HepG2 (cell line): ENCODE data around the gene PRKAR2A. TPM values are rescaled to one million over a fixed set of nuclear protein-coding genes. Genes with fewer than 3 reads are reported as not detected.

ENCODE experiments used
- ATAC-seq: fragments of 200-7000 bp; cut with Tn5 transposase; 3 replicates; pipeline ENCODE4 v1.9.1; 2020; ENCODE audit warnings: mild to moderate bottlenecking, moderate library complexity
- BruUV-seq: library from RNA; stranded (reverse); fragments of 400-500 nt; replicated peaks from 2 replicates; lab custom pipeline; 2021; lab: Mats Ljungman, UMichigan
- CTCF ChIA-PET: fragments of 300-600 bp; formaldehyde crosslinking; extraction: SDS; loops from one replicate; lab custom pipeline; 2021; ENCODE audit warnings: low total read pairs, inconsistent platforms, low intra/inter-chr PET ratio; lab: Yijun Ruan, JAX
- POLR2A ChIA-PET: fragments of 350-600 bp; sonication (Branson Sonifier 250); formaldehyde crosslinking; loops from one replicate; lab custom pipeline; 2020; ENCODE audit warnings: antibody characterized with exemption, inconsistent platforms; lab: Yijun Ruan, JAX
- DNase-seq: peaks from one replicate; pipeline ENCODE4 v3.0.0-alpha.2; 2015; ENCODE audit warnings: low spot score
- FAIRE-seq: peaks from 3 replicates; lab custom pipeline; 2011; peaks lifted over from hg19 to GRCh38; lab: Jason Lieb, UNC
- H2AFZ ChIP-seq: one replicate; pipeline ENCODE4 v1.6.1; 2011; ENCODE audit warnings: low read length, inconsistent platforms
- H3K27ac ChIP-seq: fragments of 300-600 bp; 3 replicates; pipeline ENCODE4 v1.8.0; 2011; ENCODE audit warnings: mixed run types, mild to moderate bottlenecking, mixed read lengths, low read length, inconsistent platforms; ENCODE audit not compliant: insufficient read depth; ENCODE audit errors: extremely low read length
- H3K27me3 ChIP-seq, 2 experiments: fragments of 200-600 bp in 1 of 2; 2 replicates in 1 of 2; 3 replicates in 1 of 2; pipeline versions ENCODE4 v1.6.0 to v1.8.0; 2011; ENCODE audit warnings: low read length in 2 of 2, mild to moderate bottlenecking in 2 of 2, moderate library complexity in 2 of 2, inconsistent platforms in 1 of 2; ENCODE audit not compliant: insufficient read depth in 2 of 2, control insufficient read depth in 1 of 2
- H3K36me3 ChIP-seq, 2 experiments: fragments of 200-600 bp in 1 of 2; replicated peaks in 1 of 2; 2 replicates in 1 of 2; 3 replicates in 1 of 2; pipeline versions ENCODE4 v1.5.1 to v1.8.0; 2011; ENCODE audit warnings: low read length in 2 of 2, inconsistent platforms in 1 of 2; ENCODE audit not compliant: insufficient read depth in 2 of 2, control insufficient read depth in 1 of 2
- H3K4me1 ChIP-seq: 2 replicates; pipeline ENCODE4 v1.5.1; 2012; ENCODE audit warnings: low read length, inconsistent platforms; ENCODE audit not compliant: insufficient read depth
- H3K4me2 ChIP-seq: 2 replicates; pipeline ENCODE4 v1.6.0; 2011; ENCODE audit warnings: low read depth, low read length, inconsistent platforms
- H3K4me3 ChIP-seq, 3 experiments: fragments of 200-600 bp in 1 of 3; sonication (generic), shearing (Covaris generic) in 1 of 3; replicated peaks in 1 of 3; 2 replicates each; pipeline ENCODE4 v1.5.1; 2011 to 2016; ENCODE audit warnings: low read length in 3 of 3, inconsistent platforms in 2 of 3, low read depth in 2 of 3, mild to moderate bottlenecking in 2 of 3, control low read depth in 1 of 3, mixed read lengths in 1 of 3; ENCODE audit not compliant: insufficient read depth in 1 of 3
- H3K79me2 ChIP-seq: one replicate; pipeline ENCODE4 v1.6.1; 2011; ENCODE audit warnings: low read length, inconsistent platforms; ENCODE audit not compliant: insufficient read depth
- H3K9ac ChIP-seq: 2 replicates; pipeline ENCODE4 v1.6.0; 2011; ENCODE audit warnings: mild to moderate bottlenecking, low read depth, low read length, inconsistent platforms; ENCODE audit not compliant: insufficient read depth
- H3K9me3 ChIP-seq: 2 replicates; pipeline ENCODE4 v1.5.1; 2012; ENCODE audit warnings: mild to moderate bottlenecking, low read length
- H4K20me1 ChIP-seq: 2 replicates; pipeline ENCODE4 v1.6.0; 2011; ENCODE audit warnings: inconsistent platforms, mild to moderate bottlenecking, low read length, moderate library complexity; ENCODE audit not compliant: insufficient read depth
- IKZF4 ChIP-seq: sonication (generic); formaldehyde crosslinking; IDR thresholded peaks from 2 replicates; pipeline ENCODE4 v1.5.1; 2020; ENCODE audit warnings: borderline replicate concordance, mild to moderate bottlenecking, low read depth, missing genetic modification reagents; ENCODE audit errors: not compliant biosample characterization
- POGZ ChIP-seq: sonication (generic); formaldehyde crosslinking; IDR thresholded peaks from 2 replicates; pipeline ENCODE4 v1.4.0; 2020; ENCODE audit warnings: mild to moderate bottlenecking, missing genetic modification reagents
- SAP130 ChIP-seq: IDR thresholded peaks from 2 replicates; pipeline ENCODE4 v1.6.1; 2016; ENCODE audit warnings: low read depth
- ZMYM2 ChIP-seq: sonication (generic); formaldehyde crosslinking; IDR thresholded peaks from 2 replicates; pipeline ENCODE4 v1.8.0; 2022; ENCODE audit warnings: mild to moderate bottlenecking, missing genetic modification reagents
- ZNF362 ChIP-seq: sonication (generic); formaldehyde crosslinking; IDR thresholded peaks from 2 replicates; pipeline ENCODE4 v1.4.0; 2020; ENCODE audit warnings: missing genetic modification reagents, mild to moderate bottlenecking, borderline replicate concordance
- ZNF652 ChIP-seq: IDR thresholded peaks from 2 replicates; pipeline ENCODE4 v1.6.1; 2016; ENCODE audit warnings: low read depth, borderline replicate concordance
- WGBS: methylation state at CpG from one replicate; pipeline ENCODE4 v1.1.6; 2017; ENCODE audit warnings: low lambda C conversion rate; 5-methylcytosine and 5-hydroxymethylcytosine counted together
- in situ Hi-C: cut with HindIII; loops from 2 replicates; pipeline ENCODE4 v1.10.0; 2017; ENCODE audit warnings: low pct_unique_long_range_greater_than_20kb; ENCODE audit not compliant: extremely low pct_ligation_motif_present
- intact Hi-C: fragments of 100-400 bp; cut with micrococcal nuclease; formaldehyde crosslinking; loops from one replicate; pipeline ENCODE4 v1.10.0; 2022; ENCODE audit not compliant: unreplicated experiment
- polyA plus RNA-seq, 8 experiments: library from polyadenylated mRNA; depleted of rRNA in 3 of 8; stranded (reverse) in 7 of 8; unstranded in 1 of 8; fragments of >200 nt; fragmentation: Illumina TruSeq in 4 of 8; extraction: Trizol in 4 of 8; gene quantifications; 2 replicates each; pipeline versions ENCODE4 v1.2.1 to v1.2.3, GENCODE V29; 2011 to 2016; ENCODE audit warnings: low read depth in 4 of 8, missing spikeins in 1 of 8, mixed read lengths in 1 of 8; ENCODE audit not compliant: insufficient read depth in 1 of 8
- total RNA-seq, 5 experiments: library from RNA; depleted of rRNA; stranded (reverse); fragments of >200 nt; fragmentation: Illumina TruSeq; extraction: Trizol; gene quantifications; 2 replicates each; pipeline ENCODE4 v1.2.3, GENCODE V29; 2016; ENCODE audit warnings: low read depth in 1 of 5

PRKAR2A gene
- total and polyA plus RNA-seq, 2 of the 13 experiments (the other 11 are each of a cell fraction or from before 2014, with no cell fraction given), result 11.8 to 29.2 TPM

GRCh38 chr3:48847053-48847503, 596 bp downstream of the PRKAR2A start (continued):
- TF ChIP-seq POGZ (0 out of 2 replicates have a peak, but pooled peaks have one; percentile 22), ZNF362 (peak; percentile 59; the same call in 1 of the 2 replicates)

GRCh38 chr3:48845170-48845569, 2.5 kb downstream of the PRKAR2A start:
- intact Hi-C loops, result loop anchor here (5.0 to 10.0 kb wide), 2 partner anchors 50 to 72 kb away; partner anchors contain the start of gene ARIH2
- Histone ChIP-seq H2AFZ (no peak overlapping the region), H3K36me3 (no peaks in the 10 kb centered on the region), H3K9ac (peak overlapping the region; percentile 26; the same call in 1 of the 2 replicates), H3K9me3 (no peaks in the 10 kb centered on the region), H3K27me3 (no peaks in the 10 kb centered on the region), H3K4me2 (peak overlapping the region; percentile 86), H4K20me1 (no peaks in the 10 kb centered on the region), H3K79me2 (peaks cover 18% of the 10 kb centered on the region), H3K27ac (no peak overlapping the region), H3K4me3 (no peak overlapping the region; a peak in 1 of 6 replicates), H3K4me1 (peaks cover 26% of the 10 kb centered on the region)
- ChIA-PET CTCF (no interaction called here), POLR2A (no interaction called here)
- ATAC-seq, result no peak
- peak; percentile 17 for DNase-seq
- in situ Hi-C loops, result no loop called here
- no TSS peak for BruUV-seq
- peak; percentile 30 for FAIRE-seq
- 53% methylated on average over 2 of the region's 2 CpGs for WGBS
- TF ChIP-seq ZMYM2 (CRISPR knock-in tag) (no peak), SAP130 (peak; percentile 7; the same call in 1 of the 2 replicates), IKZF4 (no peak), ZNF652 (CRISPR knock-in tag) (peak; percentile 97)
